ENCODE measurements around the gene PAF1. TPM values are rescaled to one million over a fixed set of nuclear protein-coding genes. Genes with fewer than 3 reads are reported as not detected.
A peak's percentile ranks its signal among the peaks of the same experiment; 100 is the strongest.

Gene PAF1
- polyA plus RNA-seq (2013): 40.8 TPM

DNA sequence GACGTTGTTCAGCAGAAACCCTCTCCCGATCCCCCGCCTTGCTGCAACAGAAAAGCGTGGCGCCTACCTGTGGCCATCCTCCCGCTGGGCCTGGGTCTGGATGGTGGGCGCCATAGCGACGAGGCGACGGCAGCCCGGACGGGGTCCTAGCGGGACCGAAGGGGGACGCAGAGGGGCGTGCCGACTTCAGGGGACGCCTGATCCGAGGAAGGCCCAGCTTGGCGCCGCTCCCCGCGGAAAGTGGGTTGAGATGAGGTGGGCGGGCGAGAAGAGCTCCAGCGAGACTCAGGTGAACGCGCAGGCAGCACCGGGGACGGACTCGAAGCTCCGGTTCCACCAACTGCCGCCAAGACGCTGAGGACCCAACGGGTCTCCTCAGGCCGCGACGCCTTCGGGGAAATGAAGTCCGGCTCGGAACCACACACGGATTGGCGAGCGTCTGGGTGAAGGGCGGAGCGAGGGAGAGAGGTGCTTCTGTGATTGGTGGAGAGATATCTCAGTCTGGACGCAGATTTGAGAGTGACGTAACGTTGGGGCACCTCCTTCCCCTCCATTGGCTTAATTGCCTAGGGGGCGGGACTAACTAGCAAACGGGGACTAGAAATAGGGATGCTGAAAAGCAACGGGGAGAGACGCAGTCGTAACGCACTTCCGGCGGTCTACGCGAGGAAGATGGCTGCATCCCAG lies at the start of gene PAF1, which contains the start of gene MED29:
Gene PAF1, minus strand, starts transcription at position 356 of the 687 bp plus-strand sequence. Its CDS starts 242 bp downstream, at position 114.
Gene MED29, plus strand, starts transcription at position 628 of the 687 bp plus-strand sequence. Its CDS starts 45 bp downstream, at position 673.
- Histone ChIP-seq H3K36me3 (ENCODE audit: control insufficient read depth in 4 of 4, insufficient read depth in 4 of 4, low read length in 3 of 4) (peaks cover 13 to 52% (median 46%) of the 10 kb centered on the region in 4 experiments), H3K27me3 (replicated peaks in 2 of 5; ENCODE audit: control insufficient read depth in 4 of 5, insufficient read depth in 5 of 5, low read length in 4 of 5) (no peaks in the 10 kb centered on the region), H3K9me3 (ENCODE audit: control extremely low read depth in 1 of 5, control insufficient read depth in 4 of 5, insufficient read depth in 2 of 5, low read depth in 1 of 5, low read length in 4 of 5) (no peaks in the 10 kb centered on the region), H3K4me1 (ENCODE audit: control extremely low read depth in 1 of 4, control insufficient read depth in 4 of 4, insufficient read depth in 4 of 4, low read length in 3 of 4) (peaks cover 7 to 22% (median 19%) of the 10 kb centered on the region in 4 experiments), H3K4me3 (ENCODE audit: control insufficient read depth in 1 of 7, extremely low read depth in 1 of 7, insufficient read depth in 4 of 7, low read depth in 2 of 7, low read length in 6 of 7) (peak within 1 kb of the TSS; percentile 55 to 99 (median 98)), H3K27ac (ENCODE audit: insufficient read depth in 1 of 2, low read depth in 1 of 2, low read length in 2 of 2, poor library complexity in 1 of 2, severe bottlenecking in 2 of 2) (peak within 1 kb of the TSS; percentile 98 to 99)
- DNase-seq: peak; percentile 100
- POLR2A ChIA-PET: interaction anchor here (0.6 to 2.2 kb wide), 15 partner anchors 9 to 107 kb away, joined by 3 to 21 read pairs (median 3); partner anchors contain the start of genes GMFG, PLEKHG2, RPS16 and SAMD4B
- CTCF ChIA-PET: interaction anchor here (0.6 to 4.6 kb wide), 5 partner anchors 10 to 137 kb away, joined by 3 to 34 read pairs (median 4); partner anchors contain the start of gene PLEKHG2
- under 1% methylated on average over 58 of the region's 60 CpGs for WGBS (ENCODE audit: insufficient coverage)

DNA sequence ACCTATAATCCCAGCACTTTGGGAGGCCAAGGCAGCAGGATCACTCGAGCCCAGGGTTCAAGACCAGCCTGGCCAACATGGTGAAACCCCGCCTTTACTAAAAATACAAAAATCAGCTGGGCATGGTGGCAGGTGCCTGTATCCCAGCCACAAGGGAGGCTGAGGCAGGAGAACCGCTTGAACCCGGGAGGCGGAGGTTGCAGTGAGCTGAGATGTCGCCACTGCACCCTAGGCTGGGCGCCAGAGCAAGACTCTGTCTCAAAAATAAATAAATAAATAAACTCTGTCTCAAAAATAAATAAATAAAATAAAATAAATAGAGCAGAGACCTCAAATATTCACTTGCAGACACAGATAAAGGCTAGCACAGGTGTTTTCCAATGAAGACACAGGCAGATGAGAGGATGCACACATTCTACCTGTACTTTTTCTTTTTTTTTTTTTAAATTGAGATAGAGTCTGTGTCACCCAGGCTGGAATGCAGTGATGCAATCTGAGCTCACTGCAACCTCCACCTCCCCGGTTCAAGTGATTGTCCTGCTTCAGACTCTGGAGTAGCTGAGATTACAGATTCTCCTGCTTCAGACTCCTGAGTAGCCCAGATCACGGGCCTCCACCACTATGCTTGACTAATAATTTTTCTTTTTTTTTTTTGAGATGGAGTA lies 47.5 kb upstream of the PAF1 start:
- peaks cover 2 to 14% (median 12%) of the 10 kb centered on the region in 4 experiments for H3K36me3 ChIP-seq (ENCODE audit: control insufficient read depth in 4 of 4, insufficient read depth in 4 of 4, low read length in 3 of 4)
- 96% methylated on average over 3 of the region's 9 CpGs for WGBS (ENCODE audit: insufficient coverage)
- H3K9me3 ChIP-seq (ENCODE audit: control extremely low read depth in 1 of 5, control insufficient read depth in 4 of 5, insufficient read depth in 2 of 5, low read depth in 1 of 5, low read length in 4 of 5): no peaks in the 10 kb centered on the region
- no peak overlapping the region for H3K4me3 ChIP-seq (ENCODE audit: control insufficient read depth in 1 of 7, extremely low read depth in 1 of 7, insufficient read depth in 4 of 7, low read depth in 2 of 7, low read length in 6 of 7)
- CTCF ChIA-PET: interaction anchor here (0.6 to 1.2 kb wide), 2 partner anchors 98 to 805 kb away, joined by 3 read pairs; no protein-coding TSS in a partner anchor
- POLR2A ChIA-PET: no interaction called here
- H3K27me3 ChIP-seq (replicated peaks in 2 of 5; ENCODE audit: control insufficient read depth in 4 of 5, insufficient read depth in 5 of 5, low read length in 4 of 5): no peaks in the 10 kb centered on the region
- DNase-seq: no peak
- H3K27ac ChIP-seq (ENCODE audit: insufficient read depth in 1 of 2, low read depth in 1 of 2, low read length in 2 of 2, poor library complexity in 1 of 2, severe bottlenecking in 2 of 2): no peak overlapping the region
- H3K4me1 ChIP-seq (ENCODE audit: control extremely low read depth in 1 of 4, control insufficient read depth in 4 of 4, insufficient read depth in 4 of 4, low read length in 3 of 4): peaks cover 4 to 28% (median 22%) of the 10 kb centered on the region in 4 experiments

DNA sequence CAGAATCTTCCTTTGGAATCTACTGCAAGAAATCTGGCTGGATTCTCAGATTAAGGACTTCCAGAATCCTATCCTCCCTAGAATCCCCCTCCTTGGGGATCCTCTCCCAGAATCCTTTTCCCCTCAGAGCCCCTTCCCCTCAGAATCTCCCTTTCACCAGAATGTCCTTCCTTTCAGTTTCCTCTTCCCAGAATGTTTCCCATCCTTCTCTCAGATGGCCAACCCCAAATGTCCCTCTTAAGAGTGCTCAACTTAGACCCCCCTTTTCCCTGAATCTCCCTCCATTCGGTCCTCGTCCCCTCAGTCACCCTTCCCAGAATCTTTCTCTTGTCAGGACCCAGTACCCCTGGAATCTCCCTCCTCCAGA lies 45.4 kb upstream of the PAF1 start:
- ChIA-PET CTCF (interaction anchor here (0.9 to 2.3 kb wide), 4 partner anchors 9 to 21 kb away, joined by 3 to 10 read pairs (median 5); partner anchors contain the start of gene SUPT5H), POLR2A (interaction anchor here (0.6 to 1.8 kb wide), 13 partner anchors 9 to 97 kb away, joined by 3 to 16 read pairs (median 5); partner anchors contain the start of genes MED29, PAF1, PLEKHG2 and SUPT5H)
- H3K4me3 ChIP-seq (ENCODE audit: control insufficient read depth in 1 of 7, extremely low read depth in 1 of 7, insufficient read depth in 4 of 7, low read depth in 2 of 7, low read length in 6 of 7): peak overlapping the region; percentile 12 to 99 (median 90)
- no peaks in the 10 kb centered on the region for H3K27me3 ChIP-seq (replicated peaks in 2 of 5; ENCODE audit: control insufficient read depth in 4 of 5, insufficient read depth in 5 of 5, low read length in 4 of 5)
- H3K4me1 ChIP-seq (ENCODE audit: control extremely low read depth in 1 of 4, control insufficient read depth in 4 of 4, insufficient read depth in 4 of 4, low read length in 3 of 4): peaks cover 4 to 28% (median 22%) of the 10 kb centered on the region in 4 experiments
- H3K27ac ChIP-seq (ENCODE audit: insufficient read depth in 1 of 2, low read depth in 1 of 2, low read length in 2 of 2, poor library complexity in 1 of 2, severe bottlenecking in 2 of 2): peak overlapping the region in 1 of 2 experiments; percentile 79
- no peak for DNase-seq
- WGBS (ENCODE audit: insufficient coverage): 4% methylated on average over 2 of the region's 2 CpGs
- no peaks in the 10 kb centered on the region for H3K9me3 ChIP-seq (ENCODE audit: control extremely low read depth in 1 of 5, control insufficient read depth in 4 of 5, insufficient read depth in 2 of 5, low read depth in 1 of 5, low read length in 4 of 5)
- H3K36me3 ChIP-seq (ENCODE audit: control insufficient read depth in 4 of 4, insufficient read depth in 4 of 4, low read length in 3 of 4): peaks cover 2 to 28% (median 26%) of the 10 kb centered on the region in 4 experiments

DNA sequence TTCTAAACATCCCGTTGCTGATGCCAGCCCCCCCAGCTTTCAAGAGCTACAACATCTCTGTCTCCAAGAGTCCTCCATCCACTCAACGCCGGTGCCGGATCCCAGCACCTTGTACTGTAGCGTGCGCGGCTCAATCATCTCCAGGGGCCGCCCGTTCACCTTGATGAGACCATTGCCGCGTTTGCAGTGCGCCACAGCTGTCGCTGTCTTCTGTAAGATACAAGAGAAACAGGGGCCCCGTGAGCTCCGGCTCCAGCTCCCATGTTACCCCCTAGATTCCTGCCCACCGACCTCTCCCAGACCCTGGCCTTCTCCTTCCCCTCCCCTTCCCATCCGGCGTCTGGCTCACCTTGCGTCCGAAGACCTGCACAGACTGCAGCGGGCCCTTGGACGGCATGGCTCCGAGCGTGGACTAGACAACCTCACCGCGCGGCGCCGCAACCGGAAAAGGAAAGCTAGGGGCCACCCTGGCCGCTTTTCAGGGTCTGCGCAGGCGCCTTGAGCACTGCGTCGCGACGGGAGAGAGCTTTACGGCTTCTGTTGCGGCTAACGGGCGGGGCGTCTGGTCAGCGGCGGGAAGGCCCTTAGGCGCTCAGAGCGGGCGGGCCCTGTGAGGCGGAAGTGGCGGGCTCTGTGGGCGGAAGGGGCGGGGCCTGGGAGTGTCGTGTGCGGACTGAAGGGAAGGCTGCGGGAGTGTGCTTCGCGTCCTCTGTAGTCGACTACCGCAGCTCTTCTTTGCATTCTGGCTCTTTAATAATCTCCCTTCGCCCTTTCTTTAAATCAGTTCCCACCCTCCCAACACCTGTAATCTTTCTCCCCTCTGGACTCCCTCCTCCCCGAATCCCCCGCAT lies 44.8 kb upstream of the PAF1 start, which contains the start of gene RPS16:
Gene RPS16, minus strand, starts transcription at position 451 of the 851 bp plus-strand sequence. Its CDS starts 54 bp downstream, at position 397.
- no peaks in the 10 kb centered on the region for H3K9me3 ChIP-seq (ENCODE audit: control extremely low read depth in 1 of 5, control insufficient read depth in 4 of 5, insufficient read depth in 2 of 5, low read depth in 1 of 5, low read length in 4 of 5)
- H3K27ac ChIP-seq (ENCODE audit: insufficient read depth in 1 of 2, low read depth in 1 of 2, low read length in 2 of 2, poor library complexity in 1 of 2, severe bottlenecking in 2 of 2): peak within 1 kb of the TSS; percentile 89 to 94
- DNase-seq: peak; percentile 98 to 99 (median 98)
- peaks cover 4 to 33% (median 23%) of the 10 kb centered on the region in 4 experiments for H3K4me1 ChIP-seq (ENCODE audit: control extremely low read depth in 1 of 4, control insufficient read depth in 4 of 4, insufficient read depth in 4 of 4, low read length in 3 of 4)
- H3K4me3 ChIP-seq (ENCODE audit: control insufficient read depth in 1 of 7, extremely low read depth in 1 of 7, insufficient read depth in 4 of 7, low read depth in 2 of 7, low read length in 6 of 7): peak within 1 kb of the TSS; percentile 90 to 99 (median 95)
- ChIA-PET CTCF (interaction anchor here (0.5 to 2.3 kb wide), 7 partner anchors 9 to 97 kb away, joined by 3 to 10 read pairs (median 3); partner anchors contain the start of genes EID2B and SUPT5H), POLR2A (interaction anchor here (0.6 to 1.8 kb wide), 14 partner anchors 9 to 98 kb away, joined by 3 to 16 read pairs (median 4); partner anchors contain the start of genes MED29, PAF1, PLEKHG2 and SUPT5H)
- WGBS (ENCODE audit: insufficient coverage): 0% methylated on average over 39 of the region's 61 CpGs
- H3K27me3 ChIP-seq (replicated peaks in 2 of 5; ENCODE audit: control insufficient read depth in 4 of 5, insufficient read depth in 5 of 5, low read length in 4 of 5): no peaks in the 10 kb centered on the region
- H3K36me3 ChIP-seq (ENCODE audit: control insufficient read depth in 4 of 4, insufficient read depth in 4 of 4, low read length in 3 of 4): peaks cover 2 to 30% (median 27%) of the 10 kb centered on the region in 4 experiments

DNA sequence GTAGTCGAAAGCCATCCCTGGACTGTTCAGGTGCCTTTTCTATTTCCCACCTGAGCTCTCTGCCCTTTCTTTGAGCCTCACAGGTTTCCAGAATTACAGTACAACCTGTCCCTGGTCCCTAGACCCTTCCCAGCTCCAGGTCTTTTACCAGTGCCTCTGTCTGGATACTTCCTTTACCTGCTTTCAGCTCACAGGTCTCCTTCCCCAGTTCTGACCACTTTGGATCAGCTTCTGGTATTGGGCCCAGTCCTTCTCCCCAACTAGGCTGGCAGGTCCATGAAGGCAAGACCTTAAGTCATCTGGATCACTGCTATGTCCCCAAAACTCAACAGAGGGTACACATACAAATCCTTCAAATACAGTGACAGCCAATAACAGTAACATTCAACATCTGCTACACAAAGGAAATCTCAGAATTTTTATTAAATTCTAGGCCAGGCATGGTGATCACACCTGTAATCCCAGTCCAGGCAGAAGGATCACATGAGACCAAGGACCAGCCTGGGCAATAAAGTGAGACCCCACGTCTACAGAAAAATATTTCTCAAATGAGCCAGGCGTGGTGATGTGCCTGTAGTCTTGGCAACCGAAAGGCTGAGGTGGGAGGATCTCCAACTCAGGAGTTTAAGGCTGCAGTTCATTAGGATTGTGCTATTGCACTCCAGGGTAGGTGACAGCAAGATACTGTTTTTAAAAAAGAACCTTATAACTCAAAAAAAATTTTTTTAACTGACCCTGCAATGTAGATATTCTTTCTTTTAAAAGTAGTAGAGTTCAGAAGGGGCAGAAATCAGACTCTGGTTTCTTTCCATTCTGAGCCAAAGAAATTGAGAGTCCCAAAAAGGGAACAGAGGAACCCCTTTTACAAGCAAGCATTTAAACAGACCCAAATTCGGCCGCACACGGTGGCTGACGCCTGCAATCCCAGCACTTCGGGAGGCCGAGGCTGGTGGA lies 43.5 kb upstream of the PAF1 start:
- Histone ChIP-seq H3K27ac (ENCODE audit: insufficient read depth in 1 of 2, low read depth in 1 of 2, low read length in 2 of 2, poor library complexity in 1 of 2, severe bottlenecking in 2 of 2) (peak overlapping the region in 1 of 2 experiments; percentile 94), H3K27me3 (replicated peaks in 2 of 5; ENCODE audit: control insufficient read depth in 4 of 5, insufficient read depth in 5 of 5, low read length in 4 of 5) (no peaks in the 10 kb centered on the region), H3K4me3 (ENCODE audit: control insufficient read depth in 1 of 7, extremely low read depth in 1 of 7, insufficient read depth in 4 of 7, low read depth in 2 of 7, low read length in 6 of 7) (peak overlapping the region; percentile 90 to 99 (median 95)), H3K9me3 (ENCODE audit: control extremely low read depth in 1 of 5, control insufficient read depth in 4 of 5, insufficient read depth in 2 of 5, low read depth in 1 of 5, low read length in 4 of 5) (no peaks in the 10 kb centered on the region), H3K4me1 (ENCODE audit: control extremely low read depth in 1 of 4, control insufficient read depth in 4 of 4, insufficient read depth in 4 of 4, low read length in 3 of 4) (peaks cover 4 to 30% (median 22%) of the 10 kb centered on the region in 4 experiments), H3K36me3 (ENCODE audit: control insufficient read depth in 4 of 4, insufficient read depth in 4 of 4, low read length in 3 of 4) (peaks cover 2 to 30% (median 27%) of the 10 kb centered on the region in 4 experiments)
- POLR2A ChIA-PET: interaction anchor here (0.9 to 1.8 kb wide), 4 partner anchors 8 to 30 kb away, joined by 3 to 11 read pairs (median 8); partner anchors contain the start of gene SUPT5H
- CTCF ChIA-PET: interaction anchor here (0.7 to 2.4 kb wide), 8 partner anchors 8 to 42 kb away, joined by 3 to 10 read pairs (median 6); partner anchors contain the start of genes PLEKHG2 and SUPT5H
- no peak for DNase-seq
- WGBS (ENCODE audit: insufficient coverage): 84% methylated on average over 10 of the region's 10 CpGs
